ENCODE results near the gene BNIP3.

Gene BNIP3

GRCh38 chr10:132006966-132007365 is 25.2 kb upstream of the BNIP3 start:
- H3K4me3 ChIP-seq (replicated peaks; ENCODE audit: insufficient read depth, low read length): no peak overlapping the region
- H3K27me3 ChIP-seq (ENCODE audit: insufficient read depth, poor library complexity, severe bottlenecking): no peaks in the 10 kb centered on the region
- DNase-seq (ENCODE audit: low read depth in 1 of 2, low spot score in 1 of 2): no peak
- no peak overlapping the region for H3K27ac ChIP-seq (replicated peaks)
- TF ChIP-seq SPI1 (IDR thresholded peaks at IDR 0.05; ENCODE audit: borderline replicate concordance, low read depth): no peak

- DNase-seq (ENCODE audit: low read depth in 1 of 2, low spot score in 1 of 2): no peak
- no peak overlapping the region for H3K4me3 ChIP-seq (replicated peaks; ENCODE audit: insufficient read depth, low read length)
- no peak overlapping the region for H3K27ac ChIP-seq (replicated peaks)
- no peaks in the 10 kb centered on the region for H3K27me3 ChIP-seq (ENCODE audit: insufficient read depth, poor library complexity, severe bottlenecking)
- no peak for TF ChIP-seq SPI1 (IDR thresholded peaks at IDR 0.05; ENCODE audit: borderline replicate concordance, low read depth)
Measured at GRCh38 chr10:132005147-132005546, 23.4 kb upstream of the BNIP3 start.

- no peak for TF ChIP-seq GABPA (IDR thresholded peaks at IDR 0.05; ENCODE audit: low read depth)
- H3K4me3 ChIP-seq (replicated peaks; ENCODE audit: insufficient read depth, low read length): no peak overlapping the region
- H3K27ac ChIP-seq (replicated peaks): no peak overlapping the region
- no peaks in the 10 kb centered on the region for H3K27me3 ChIP-seq (ENCODE audit: insufficient read depth, poor library complexity, severe bottlenecking)
- DNase-seq (ENCODE audit: low read depth in 1 of 2, low spot score in 1 of 2): no peak
Measured at GRCh38 chr10:132004052-132004451, 22.3 kb upstream of the BNIP3 start.

GRCh38 chr10:132003282-132003924 is 21.7 kb upstream of the BNIP3 start:
- DNase-seq (ENCODE audit: low read depth in 1 of 2, low spot score in 1 of 2): no peak
- H3K27ac ChIP-seq (replicated peaks): no peak overlapping the region

GRCh38 chr10:132002004-132002403 is 20.3 kb upstream of the BNIP3 start:
- H3K4me3 ChIP-seq (replicated peaks; ENCODE audit: insufficient read depth, low read length): no peak overlapping the region
- no peaks in the 10 kb centered on the region for H3K27me3 ChIP-seq (ENCODE audit: insufficient read depth, poor library complexity, severe bottlenecking)
- H3K27ac ChIP-seq (replicated peaks): no peak overlapping the region
- TF ChIP-seq CTCF (IDR thresholded peaks at IDR 0.05; ENCODE audit: insufficient read depth, low read length): no peak
- TF ChIP-seq GABPA (IDR thresholded peaks at IDR 0.05; ENCODE audit: low read depth): no peak
- no peak for TF ChIP-seq POLR2AphosphoS5 (IDR thresholded peaks at IDR 0.05; ENCODE audit: low read depth)
- DNase-seq (ENCODE audit: low read depth in 1 of 2, low spot score in 1 of 2): no peak

More at GRCh38 chr10:132003282-132003924, 21.7 kb upstream of the BNIP3 start:
- Histone ChIP-seq H3K4me3 (replicated peaks; ENCODE audit: insufficient read depth, low read length) (no peak overlapping the region), H3K27me3 (ENCODE audit: insufficient read depth, poor library complexity, severe bottlenecking) (no peaks in the 10 kb centered on the region)
- TF ChIP-seq REST (IDR thresholded peaks at IDR 0.05; ENCODE audit: insufficient replicate concordance, low read depth): no peak
- no peak for TF ChIP-seq CTCF (IDR thresholded peaks at IDR 0.05; ENCODE audit: insufficient read depth, low read length)
- no peak for TF ChIP-seq POLR2AphosphoS5 (IDR thresholded peaks at IDR 0.05; ENCODE audit: low read depth)
- TF ChIP-seq SPI1 (IDR thresholded peaks at IDR 0.05; ENCODE audit: borderline replicate concordance, low read depth): no peak
- TF ChIP-seq GABPA (IDR thresholded peaks at IDR 0.05; ENCODE audit: low read depth): no peak

GRCh38 chr10:132001238-132001972 is 19.7 kb upstream of the BNIP3 start:
- Histone ChIP-seq H3K4me3 (replicated peaks; ENCODE audit: insufficient read depth, low read length) (no peak overlapping the region), H3K27me3 (ENCODE audit: insufficient read depth, poor library complexity, severe bottlenecking) (no peaks in the 10 kb centered on the region), H3K27ac (replicated peaks) (no peak overlapping the region)
- TF ChIP-seq REST (IDR thresholded peaks at IDR 0.05; ENCODE audit: insufficient replicate concordance, low read depth) (no peak), SPI1 (IDR thresholded peaks at IDR 0.05; ENCODE audit: borderline replicate concordance, low read depth) (no peak), CTCF (IDR thresholded peaks at IDR 0.05; ENCODE audit: insufficient read depth, low read length) (no peak)
- no peak for DNase-seq (ENCODE audit: low read depth in 1 of 2, low spot score in 1 of 2)
